HepG2 (cell line): ENCODE measurements around the gene PDK2. TPM values are rescaled to one million over a fixed set of nuclear protein-coding genes. Genes with fewer than 3 reads are reported as not detected.

ENCODE experiments used
- ATAC-seq: fragments of 200-7000 bp; cut with Tn5 transposase; 3 replicates; pipeline ENCODE4 v1.9.1; 2020; ENCODE audit warnings: mild to moderate bottlenecking, moderate library complexity
- BruUV-seq: library from RNA; stranded (reverse); fragments of 400-500 nt; replicated peaks from 2 replicates; lab custom pipeline; 2021; lab: Mats Ljungman, UMichigan
- CTCF ChIA-PET: fragments of 300-600 bp; formaldehyde crosslinking; extraction: SDS; loops from one replicate; lab custom pipeline; 2021; ENCODE audit warnings: low total read pairs, inconsistent platforms, low intra/inter-chr PET ratio; lab: Yijun Ruan, JAX
- POLR2A ChIA-PET: fragments of 350-600 bp; sonication (Branson Sonifier 250); formaldehyde crosslinking; loops from one replicate; lab custom pipeline; 2020; ENCODE audit warnings: antibody characterized with exemption, inconsistent platforms; lab: Yijun Ruan, JAX
- DNase-seq: peaks from one replicate; pipeline ENCODE4 v3.0.0-alpha.2; 2015; ENCODE audit warnings: low spot score
- FAIRE-seq: peaks from 3 replicates; lab custom pipeline; 2011; peaks lifted over from hg19 to GRCh38; lab: Jason Lieb, UNC
- H2AFZ ChIP-seq: one replicate; pipeline ENCODE4 v1.6.1; 2011; ENCODE audit warnings: low read length, inconsistent platforms
- H3K27ac ChIP-seq: fragments of 300-600 bp; 3 replicates; pipeline ENCODE4 v1.8.0; 2011; ENCODE audit warnings: mixed run types, mild to moderate bottlenecking, mixed read lengths, low read length, inconsistent platforms; ENCODE audit not compliant: insufficient read depth; ENCODE audit errors: extremely low read length
- H3K27me3 ChIP-seq, 2 experiments: fragments of 200-600 bp in 1 of 2; 2 replicates in 1 of 2; 3 replicates in 1 of 2; pipeline versions ENCODE4 v1.6.0 to v1.8.0; 2011; ENCODE audit warnings: low read length in 2 of 2, mild to moderate bottlenecking in 2 of 2, moderate library complexity in 2 of 2, inconsistent platforms in 1 of 2; ENCODE audit not compliant: insufficient read depth in 2 of 2, control insufficient read depth in 1 of 2
- H3K36me3 ChIP-seq, 2 experiments: fragments of 200-600 bp in 1 of 2; replicated peaks in 1 of 2; 2 replicates in 1 of 2; 3 replicates in 1 of 2; pipeline versions ENCODE4 v1.5.1 to v1.8.0; 2011; ENCODE audit warnings: low read length in 2 of 2, inconsistent platforms in 1 of 2; ENCODE audit not compliant: insufficient read depth in 2 of 2, control insufficient read depth in 1 of 2
- H3K4me1 ChIP-seq: 2 replicates; pipeline ENCODE4 v1.5.1; 2012; ENCODE audit warnings: low read length, inconsistent platforms; ENCODE audit not compliant: insufficient read depth
- H3K4me2 ChIP-seq: 2 replicates; pipeline ENCODE4 v1.6.0; 2011; ENCODE audit warnings: low read depth, low read length, inconsistent platforms
- H3K4me3 ChIP-seq, 3 experiments: fragments of 200-600 bp in 1 of 3; sonication (generic), shearing (Covaris generic) in 1 of 3; replicated peaks in 1 of 3; 2 replicates each; pipeline ENCODE4 v1.5.1; 2011 to 2016; ENCODE audit warnings: low read length in 3 of 3, inconsistent platforms in 2 of 3, low read depth in 2 of 3, mild to moderate bottlenecking in 2 of 3, control low read depth in 1 of 3, mixed read lengths in 1 of 3; ENCODE audit not compliant: insufficient read depth in 1 of 3
- H3K79me2 ChIP-seq: one replicate; pipeline ENCODE4 v1.6.1; 2011; ENCODE audit warnings: low read length, inconsistent platforms; ENCODE audit not compliant: insufficient read depth
- H3K9ac ChIP-seq: 2 replicates; pipeline ENCODE4 v1.6.0; 2011; ENCODE audit warnings: mild to moderate bottlenecking, low read depth, low read length, inconsistent platforms; ENCODE audit not compliant: insufficient read depth
- H3K9me3 ChIP-seq: 2 replicates; pipeline ENCODE4 v1.5.1; 2012; ENCODE audit warnings: mild to moderate bottlenecking, low read length
- H4K20me1 ChIP-seq: 2 replicates; pipeline ENCODE4 v1.6.0; 2011; ENCODE audit warnings: inconsistent platforms, mild to moderate bottlenecking, low read length, moderate library complexity; ENCODE audit not compliant: insufficient read depth
- GMEB1 ChIP-seq: sonication (generic); formaldehyde crosslinking; IDR thresholded peaks from 2 replicates; pipeline ENCODE4 v1.5.1; 2020; ENCODE audit warnings: missing genetic modification reagents, mild to moderate bottlenecking, borderline replicate concordance
- NR2F6 ChIP-seq, 2 experiments: IDR thresholded peaks; 2 replicates each; pipeline ENCODE4 v1.6.1; 2016; ENCODE audit warnings: antibody characterized with exemption in 1 of 2, mild to moderate bottlenecking in 1 of 2
- THAP8 ChIP-seq: sonication (generic); formaldehyde crosslinking; IDR thresholded peaks from 2 replicates; pipeline ENCODE4 v1.5.1; 2020; ENCODE audit warnings: missing genetic modification reagents, mild to moderate bottlenecking, borderline replicate concordance
- ZNF354B ChIP-seq: sonication (generic); formaldehyde crosslinking; IDR thresholded peaks from 2 replicates; pipeline ENCODE4 v1.8.0; 2022; ENCODE audit warnings: mild to moderate bottlenecking, missing genetic modification reagents
- WGBS: methylation state at CpG from one replicate; pipeline ENCODE4 v1.1.6; 2017; ENCODE audit warnings: low lambda C conversion rate; 5-methylcytosine and 5-hydroxymethylcytosine counted together
- in situ Hi-C: cut with HindIII; loops from 2 replicates; pipeline ENCODE4 v1.10.0; 2017; ENCODE audit warnings: low pct_unique_long_range_greater_than_20kb; ENCODE audit not compliant: extremely low pct_ligation_motif_present
- intact Hi-C: fragments of 100-400 bp; cut with micrococcal nuclease; formaldehyde crosslinking; loops from one replicate; pipeline ENCODE4 v1.10.0; 2022; ENCODE audit not compliant: unreplicated experiment
- polyA plus RNA-seq, 8 experiments: library from polyadenylated mRNA; depleted of rRNA in 3 of 8; stranded (reverse) in 7 of 8; unstranded in 1 of 8; fragments of >200 nt; fragmentation: Illumina TruSeq in 4 of 8; extraction: Trizol in 4 of 8; gene quantifications; 2 replicates each; pipeline versions ENCODE4 v1.2.1 to v1.2.3, GENCODE V29; 2011 to 2016; ENCODE audit warnings: low read depth in 4 of 8, missing spikeins in 1 of 8, mixed read lengths in 1 of 8; ENCODE audit not compliant: insufficient read depth in 1 of 8
- total RNA-seq, 5 experiments: library from RNA; depleted of rRNA; stranded (reverse); fragments of >200 nt; fragmentation: Illumina TruSeq; extraction: Trizol; gene quantifications; 2 replicates each; pipeline ENCODE4 v1.2.3, GENCODE V29; 2016; ENCODE audit warnings: low read depth in 1 of 5

The PDK2 gene
- total and polyA plus RNA-seq, 2 of the 13 experiments (the other 11 are each of a cell fraction or from before 2014, with no cell fraction given) = 18.5 to 59.7 TPM

- TF ChIP-seq THAP8 (CRISPR knock-in tag) = no peak
- 0 out of 2 replicates have a peak, but pooled peaks have one; percentile 19 for TF ChIP-seq NR2F6 (IDR thresholded peaks at IDR 0.05)
- TF ChIP-seq NR2F6 (CRISPR knock-in tag; IDR thresholded peaks at IDR 0.05) = no peak
Observed at GRCh38 chr17:50052822-50053653, 42.1 kb upstream of the PDK2 start (continued).

DNA sequence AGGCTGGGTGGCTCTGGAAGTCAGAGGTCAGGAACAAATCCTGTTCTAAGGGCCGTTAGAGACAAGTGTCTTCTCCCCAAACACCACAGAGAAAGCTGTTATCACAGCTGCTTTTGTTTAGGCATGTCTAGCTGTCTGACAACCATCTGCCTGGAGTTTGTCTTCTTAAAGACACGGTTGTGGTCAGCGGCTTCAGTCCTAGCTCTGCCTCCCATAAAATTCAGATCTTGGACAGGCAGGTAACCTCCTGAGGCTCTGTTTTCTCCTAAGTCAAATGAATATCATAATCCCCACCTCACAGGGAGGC is 41.5 kb upstream of the PDK2 start:
- CTCF ChIA-PET = no interaction called here
- Histone ChIP-seq H3K4me2 (no peak overlapping the region), H3K4me1 (peaks cover 53% of the 10 kb centered on the region), H3K9me3 (no peaks in the 10 kb centered on the region), H3K4me3 (no peak overlapping the region), H3K27me3 (peaks cover 8 to 68% of the 10 kb centered on the region in 2 experiments; a peak in 4 of 5 replicates), H3K9ac (no peak overlapping the region), H3K79me2 (no peaks in the 10 kb centered on the region), H2AFZ (no peak overlapping the region), H4K20me1 (no peaks in the 10 kb centered on the region), H3K36me3 (no peaks in the 10 kb centered on the region), H3K27ac (no peak overlapping the region)
- no TSS peak for BruUV-seq
- in situ Hi-C loops (no loop called here), intact Hi-C loops (no loop called here)
- ATAC-seq = no peak
- FAIRE-seq = no peak
- POLR2A ChIA-PET = no interaction called here
- DNase-seq = no peak
- TF ChIP-seq GMEB1 (CRISPR knock-in tag) = no peak
- TF ChIP-seq ZNF354B (CRISPR knock-in tag) = no peak
- 0 out of 2 replicates have a peak, but pooled peaks have one; percentile 3 for TF ChIP-seq NR2F6 (IDR thresholded peaks at IDR 0.05)
- no peak for TF ChIP-seq NR2F6 (CRISPR knock-in tag; IDR thresholded peaks at IDR 0.05)
- WGBS = 18% methylated on average over 3 of the region's 3 CpGs
